ENCODE measurements around the gene VEGFB.

VEGFB gene

GRCh38 chr11:64233913-64234586 is at the start of gene VEGFB:
TSS of gene VEGFB (plus strand) at chr11:64234584. CDS start at chr11:64234834, 250 bp downstream.
- DNase-seq (ENCODE audit: low spot score) = peak; percentile 64

- no peak for DNase-seq (ENCODE audit: low spot score)
Measured at GRCh38 chr11:64185175-64185692, 49.1 kb upstream of the VEGFB start.

- peak; percentile 100 for DNase-seq (ENCODE audit: low spot score)
Measured at GRCh38 chr11:64185693-64186491, 48.5 kb upstream of the VEGFB start, which contains the start of gene STIP1. TSS of gene STIP1 (plus strand) at chr11:64186171. CDS start at chr11:64186262, 91 bp downstream.

GRCh38 chr11:64186492-64187165 is 47.8 kb upstream of the VEGFB start:
- no peak for DNase-seq (ENCODE audit: low spot score)

GRCh38 chr11:64192434-64192833 is 42.0 kb upstream of the VEGFB start:
- no peak for DNase-seq (ENCODE audit: low spot score)

- no peak for DNase-seq (ENCODE audit: low spot score)
Measured at GRCh38 chr11:64196626-64197025, 37.8 kb upstream of the VEGFB start.

GRCh38 chr11:64198511-64198910 is 35.9 kb upstream of the VEGFB start:
- DNase-seq (ENCODE audit: low spot score) = no peak

- DNase-seq (ENCODE audit: low spot score) = no peak
Measured at GRCh38 chr11:64201543-64201942, 32.8 kb upstream of the VEGFB start.

GRCh38 chr11:64202992-64203391 is 31.4 kb upstream of the VEGFB start:
- DNase-seq (ENCODE audit: low spot score) = no peak

- DNase-seq (ENCODE audit: low spot score) = no peak
Measured at GRCh38 chr11:64203421-64204079, 30.8 kb upstream of the VEGFB start.

- DNase-seq (ENCODE audit: low spot score) = no peak
Measured at GRCh38 chr11:64204080-64204440, 30.3 kb upstream of the VEGFB start.

- peak; percentile 85 for DNase-seq (ENCODE audit: low spot score)
Measured at GRCh38 chr11:64204464-64204989, 29.9 kb upstream of the VEGFB start.

GRCh38 chr11:64206457-64207255 is 27.7 kb upstream of the VEGFB start, which contains the start of gene FERMT3:
TSS of gene FERMT3 (plus strand) at chr11:64206721. CDS start at chr11:64207365, 644 bp downstream.
- no peak for DNase-seq (ENCODE audit: low spot score)

- DNase-seq (ENCODE audit: low spot score) = no peak
Measured at GRCh38 chr11:64207256-64208085, 26.9 kb upstream of the VEGFB start.

- no peak for DNase-seq (ENCODE audit: low spot score)
Measured at GRCh38 chr11:64208086-64208795, 26.1 kb upstream of the VEGFB start.

- no peak for DNase-seq (ENCODE audit: low spot score)
Measured at GRCh38 chr11:64208796-64209562, 25.4 kb upstream of the VEGFB start.

GRCh38 chr11:64209563-64209843 is 24.9 kb upstream of the VEGFB start:
- no peak for DNase-seq (ENCODE audit: low spot score)

- no peak for DNase-seq (ENCODE audit: low spot score)
Measured at GRCh38 chr11:64210301-64211020, 23.9 kb upstream of the VEGFB start.
